GM03348 (cell line): ENCODE measurements around the gene MAPKAP1.

Experiments used
- DNase-seq: peaks from one replicate; pipeline ENCODE4 v3.0.0; 2012; ENCODE audit warnings: low spot score

The MAPKAP1 gene

GRCh38 chr9:125706651-125707471 is at the start of gene MAPKAP1:
MAPKAP1 (minus strand) TSS chr9:125707208; CDS start chr9:125672574, 34,634 bp downstream.
- DNase-seq = peak; percentile 98

GRCh38 chr9:125756518-125756917 is 49.5 kb upstream of the MAPKAP1 start:
- DNase-seq = no peak

GRCh38 chr9:125755340-125755739 is 48.3 kb upstream of the MAPKAP1 start:
- DNase-seq = no peak

GRCh38 chr9:125754096-125754495 is 47.1 kb upstream of the MAPKAP1 start:
- no peak for DNase-seq

GRCh38 chr9:125752070-125752628 is 45.1 kb upstream of the MAPKAP1 start:
- DNase-seq = no peak

GRCh38 chr9:125750627-125751011 is 43.6 kb upstream of the MAPKAP1 start:
- DNase-seq = no peak

- no peak for DNase-seq
Measured at GRCh38 chr9:125749951-125750626, 43.1 kb upstream of the MAPKAP1 start.

GRCh38 chr9:125749287-125749935 is 42.4 kb upstream of the MAPKAP1 start:
- DNase-seq = no peak

GRCh38 chr9:125748446-125749099 is 41.6 kb upstream of the MAPKAP1 start:
- DNase-seq = no peak

GRCh38 chr9:125747765-125748445 is 40.9 kb upstream of the MAPKAP1 start:
- peak; percentile 72 for DNase-seq

- DNase-seq = peak; percentile 72
Measured at GRCh38 chr9:125747053-125747764, 40.2 kb upstream of the MAPKAP1 start, which contains the start of gene PBX3. PBX3 (plus strand) TSS chr9:125747373.

- DNase-seq = no peak
Measured at GRCh38 chr9:125746774-125747052, 39.7 kb upstream of the MAPKAP1 start.

GRCh38 chr9:125746017-125746773 is 39.2 kb upstream of the MAPKAP1 start:
- DNase-seq = peak; percentile 97

GRCh38 chr9:125745682-125746016 is 38.6 kb upstream of the MAPKAP1 start:
- peak; percentile 11 for DNase-seq

GRCh38 chr9:125745018-125745417 is 38.0 kb upstream of the MAPKAP1 start:
- peak; percentile 13 for DNase-seq

GRCh38 chr9:125744616-125745015 is 37.6 kb upstream of the MAPKAP1 start:
- peak; percentile 77 for DNase-seq

GRCh38 chr9:125743682-125744428 is 36.8 kb upstream of the MAPKAP1 start:
- peak; percentile 52 for DNase-seq

- no peak for DNase-seq
Measured at GRCh38 chr9:125742657-125743056, 35.6 kb upstream of the MAPKAP1 start.

- no peak for DNase-seq
Measured at GRCh38 chr9:125739436-125739835, 32.4 kb upstream of the MAPKAP1 start.

GRCh38 chr9:125732562-125732961 is 25.6 kb upstream of the MAPKAP1 start:
- DNase-seq = no peak
